DMS 273 treated with DMSO at 0.1 percent for 48 hours (cell line): ENCODE measurements around the gene EEF1A2.
A peak's percentile ranks its signal among the peaks of the same experiment; 100 is the strongest.
"Not testable (repeated sequence)": the region's sequence is repeated elsewhere in the genome, so short reads cannot be mapped to it uniquely, and the experiment has no call there.

Source experiments
- DNase-seq: peaks from one replicate; lab custom pipeline; 2025; lab: John Stamatoyannopoulos, UW

Gene EEF1A2

GRCh38 chr20:63520504-63520933, 21.6 kb upstream of the EEF1A2 start, which contains the start of gene PPDPF:
Gene PPDPF, plus strand, starts transcription at chr20:63520765. Its CDS starts 544 bp downstream, at chr20:63521309.
- no peak for DNase-seq

GRCh38 chr20:63519668-63520503, 21.0 kb upstream of the EEF1A2 start:
- DNase-seq = no peak

GRCh38 chr20:63518946-63519667, 20.2 kb upstream of the EEF1A2 start:
- no peak for DNase-seq

DNA sequence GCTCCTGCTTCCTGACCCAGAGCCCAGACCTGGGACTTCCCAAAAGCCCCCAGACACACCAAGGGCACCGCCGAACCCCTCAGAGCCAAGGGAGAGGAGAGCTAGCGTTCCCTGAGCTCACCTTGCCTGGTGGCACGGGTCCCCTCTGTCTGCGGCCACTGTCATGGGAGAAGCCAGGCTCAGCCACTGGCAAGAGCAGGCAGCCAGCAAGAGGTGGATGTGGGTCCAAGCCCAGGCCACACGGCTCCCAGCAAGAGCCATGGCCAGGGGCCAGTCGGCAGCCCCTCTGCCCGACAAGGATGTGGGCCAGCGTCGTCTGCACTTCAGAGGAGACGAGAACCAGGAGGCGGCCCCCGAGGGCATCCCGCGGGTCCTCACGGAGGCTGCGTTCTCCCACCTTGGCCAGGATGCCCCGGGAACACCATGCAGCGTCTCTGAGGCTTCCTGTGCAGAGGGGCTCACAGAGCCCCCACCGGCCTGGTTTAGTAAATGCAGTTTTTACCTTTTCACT, 19.5 kb upstream of the EEF1A2 start:
- no peak for DNase-seq

DNA sequence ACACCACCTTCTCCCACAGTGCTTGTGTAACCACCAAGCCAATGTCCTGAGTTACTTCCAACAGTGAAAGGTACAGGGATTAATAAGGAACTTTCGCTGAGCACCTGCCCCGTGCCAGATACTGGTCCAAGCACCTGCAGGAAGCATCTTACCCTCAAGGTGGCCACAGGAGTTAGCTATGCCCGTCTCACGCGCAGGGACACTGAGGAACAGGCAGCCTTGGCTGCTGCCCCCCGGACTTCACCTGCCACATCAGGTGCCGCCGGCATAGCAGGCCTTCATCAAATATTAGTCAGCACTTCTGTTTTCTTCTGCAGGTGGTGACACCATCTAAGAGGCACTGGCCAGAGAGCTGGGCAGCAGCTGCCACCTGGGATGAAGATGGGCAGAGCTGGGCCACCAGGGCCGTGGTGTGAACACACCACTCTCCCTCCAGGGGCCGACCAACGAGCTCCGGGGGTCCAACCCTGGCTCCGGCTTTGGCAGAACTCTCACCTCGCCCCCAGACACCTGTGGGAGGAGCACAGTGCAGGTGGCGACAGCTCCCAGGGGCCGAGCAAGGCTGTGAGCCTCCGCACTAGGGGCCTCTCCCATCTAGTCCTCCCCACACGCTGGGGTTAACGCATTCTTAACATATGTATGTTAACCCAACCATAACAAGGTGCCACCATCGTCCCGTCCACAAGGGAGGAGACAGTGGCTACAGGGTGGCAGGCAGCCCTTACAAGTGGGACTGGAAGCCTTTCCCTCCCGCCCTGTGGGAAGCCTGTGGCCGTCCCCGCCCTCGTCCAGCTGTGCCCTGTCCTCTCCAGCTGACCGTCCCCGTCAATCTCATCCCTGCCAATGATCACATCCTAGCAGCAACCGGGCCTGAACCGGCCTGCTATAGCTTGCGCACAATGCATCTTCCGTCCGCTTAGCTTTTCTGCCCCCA, 18.8 kb upstream of the EEF1A2 start:
- DNase-seq = no peak

GRCh38 chr20:63514520-63514919, 15.6 kb upstream of the EEF1A2 start:
- not testable (repeated sequence) for DNase-seq

DNA sequence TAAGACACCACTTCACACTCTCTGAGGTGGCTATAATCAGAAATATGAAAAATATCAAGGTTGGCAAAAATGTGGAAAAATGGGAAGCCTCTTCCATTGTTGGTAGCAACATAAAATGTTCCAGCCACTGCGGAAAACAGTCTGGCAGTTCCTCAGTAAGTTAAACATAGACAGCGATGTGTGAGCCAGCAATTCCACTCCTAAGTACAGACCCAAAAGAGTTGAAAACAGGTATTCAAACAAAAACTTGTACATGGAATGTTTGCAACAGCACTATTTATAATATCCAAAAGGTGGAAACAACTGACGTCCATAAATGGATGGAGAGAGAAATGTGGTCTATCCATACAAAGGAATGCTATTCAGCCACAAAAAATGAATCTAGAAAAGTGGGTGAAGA, 14.3 kb upstream of the EEF1A2 start:
- no peak for DNase-seq

DNA sequence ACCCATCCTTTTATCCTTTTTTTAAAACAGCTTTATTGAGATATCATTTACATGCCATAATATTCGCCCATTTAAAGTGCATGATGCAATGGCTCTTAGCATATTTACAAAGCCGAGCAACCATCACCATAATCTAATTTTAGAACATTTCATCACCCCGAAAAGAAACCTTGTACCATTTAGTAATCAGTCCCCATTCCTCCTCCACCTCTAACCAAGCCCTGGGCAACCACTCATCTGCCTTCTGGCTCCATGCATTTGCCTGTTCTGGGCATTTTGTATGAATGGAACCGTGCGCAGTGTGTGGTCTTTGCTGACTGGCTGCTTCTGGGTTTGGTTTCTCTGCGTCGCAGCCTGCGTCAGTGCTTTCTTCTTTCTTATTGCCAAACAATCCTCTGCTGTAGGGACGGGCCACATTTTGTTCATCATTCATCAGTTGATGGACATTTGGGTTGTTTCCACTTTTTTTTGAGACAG, 10.2 kb upstream of the EEF1A2 start:
- no peak for DNase-seq

- no peak for DNase-seq
Observed at GRCh38 chr20:63508072-63508768, 9.3 kb upstream of the EEF1A2 start.

DNA sequence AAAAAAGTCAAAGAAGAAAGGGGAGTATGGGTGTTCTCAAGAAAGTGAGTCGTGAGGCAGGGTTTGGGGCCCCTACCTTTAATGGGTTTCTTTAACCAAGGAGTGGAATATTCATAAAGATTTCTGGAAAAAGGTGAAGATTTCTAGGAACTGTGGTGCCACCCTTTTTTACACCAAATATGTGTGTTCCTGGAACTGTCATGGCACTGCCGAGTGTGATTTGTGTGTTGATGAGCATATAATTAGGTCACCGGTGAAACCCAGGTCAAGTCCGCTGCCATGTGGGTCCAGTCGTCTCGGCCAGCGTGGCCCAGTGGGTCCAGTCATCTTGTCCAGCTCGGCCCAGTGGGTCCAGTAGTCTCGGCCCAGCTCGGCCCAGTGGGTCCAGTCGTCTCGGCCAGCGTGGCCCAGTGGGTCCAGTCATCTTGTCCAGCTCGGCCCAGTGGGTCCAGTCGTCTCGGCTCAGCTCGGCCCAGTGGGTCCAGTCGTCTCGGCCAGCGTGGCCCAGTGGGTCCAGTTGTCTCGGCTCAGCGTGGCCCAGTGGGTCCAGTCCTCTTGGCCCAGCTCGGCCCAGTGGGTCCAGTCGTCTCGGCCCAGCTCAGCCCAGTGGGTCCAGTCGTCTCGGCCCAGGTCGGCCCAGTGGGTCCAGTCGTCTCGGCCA, 8.3 kb upstream of the EEF1A2 start:
- DNase-seq = no peak

DNA sequence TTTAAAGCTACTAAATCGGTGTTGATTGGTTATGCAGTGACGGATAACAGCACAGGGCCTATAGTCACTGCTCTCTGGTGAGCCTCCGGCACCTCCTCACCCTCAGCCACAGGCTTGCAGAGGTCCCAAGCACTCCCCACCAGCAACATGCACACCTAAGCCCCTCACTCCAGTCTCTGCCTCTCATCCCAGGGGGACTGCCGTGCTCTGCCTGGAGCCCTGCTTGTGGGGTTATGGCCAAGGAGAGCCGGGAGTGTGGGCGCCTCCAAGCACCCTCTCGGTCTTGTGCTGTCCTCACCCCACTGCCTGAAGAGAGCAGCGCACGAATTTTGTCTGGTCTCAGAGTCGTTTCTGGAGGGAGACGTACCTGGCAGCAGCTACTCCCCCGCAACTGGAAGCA, 6.8 kb upstream of the EEF1A2 start:
- no peak for DNase-seq

GRCh38 chr20:63505281-63505680, 6.4 kb upstream of the EEF1A2 start:
- no peak for DNase-seq

GRCh38 chr20:63504642-63505041, 5.8 kb upstream of the EEF1A2 start:
- no peak for DNase-seq

DNA sequence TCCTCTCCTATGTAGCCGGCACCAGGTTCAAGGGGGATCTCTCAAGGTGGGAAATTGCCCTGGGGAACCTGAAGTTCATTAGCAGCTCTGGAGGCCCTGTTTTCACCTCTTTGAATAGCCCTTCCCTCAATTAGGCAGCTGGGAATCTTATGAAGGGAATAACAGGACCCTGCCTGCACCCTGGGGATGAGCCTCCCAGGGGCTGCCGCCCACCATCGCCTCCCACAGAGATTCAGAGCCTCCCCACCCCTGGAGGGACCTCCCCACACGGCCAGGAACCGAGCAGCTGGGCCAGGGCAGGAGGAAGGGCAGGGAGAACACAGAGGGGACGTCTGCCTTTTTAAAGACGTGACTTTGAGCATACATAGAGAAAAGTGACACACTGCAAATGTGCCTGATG, 4.6 kb upstream of the EEF1A2 start:
- no peak for DNase-seq

DNA sequence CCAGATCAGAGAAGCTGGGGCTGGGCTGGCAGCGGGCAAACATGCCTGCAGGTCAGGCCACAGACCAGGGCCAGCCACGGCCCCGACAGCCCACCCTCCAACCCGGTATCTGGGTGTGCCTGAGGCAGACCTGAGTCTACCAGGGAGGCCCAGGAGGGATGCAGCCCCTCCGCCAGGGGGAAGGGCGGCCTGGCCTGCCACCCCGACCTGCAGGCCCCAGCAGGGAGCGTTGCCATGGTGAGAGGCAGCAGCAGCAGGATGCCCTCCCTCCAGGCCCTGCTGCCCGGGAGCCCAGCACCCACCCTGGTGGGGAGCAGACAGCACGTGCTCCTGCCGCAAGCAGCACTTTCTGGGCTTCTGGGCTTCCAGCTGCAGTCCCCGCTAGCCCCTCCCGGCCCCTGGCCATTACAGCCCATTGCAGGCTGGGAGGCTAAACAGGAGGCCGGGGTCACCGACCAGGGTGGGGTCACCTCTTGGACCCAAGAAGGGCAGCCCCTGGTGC, 3.8 kb upstream of the EEF1A2 start:
- DNase-seq = no peak

DNA sequence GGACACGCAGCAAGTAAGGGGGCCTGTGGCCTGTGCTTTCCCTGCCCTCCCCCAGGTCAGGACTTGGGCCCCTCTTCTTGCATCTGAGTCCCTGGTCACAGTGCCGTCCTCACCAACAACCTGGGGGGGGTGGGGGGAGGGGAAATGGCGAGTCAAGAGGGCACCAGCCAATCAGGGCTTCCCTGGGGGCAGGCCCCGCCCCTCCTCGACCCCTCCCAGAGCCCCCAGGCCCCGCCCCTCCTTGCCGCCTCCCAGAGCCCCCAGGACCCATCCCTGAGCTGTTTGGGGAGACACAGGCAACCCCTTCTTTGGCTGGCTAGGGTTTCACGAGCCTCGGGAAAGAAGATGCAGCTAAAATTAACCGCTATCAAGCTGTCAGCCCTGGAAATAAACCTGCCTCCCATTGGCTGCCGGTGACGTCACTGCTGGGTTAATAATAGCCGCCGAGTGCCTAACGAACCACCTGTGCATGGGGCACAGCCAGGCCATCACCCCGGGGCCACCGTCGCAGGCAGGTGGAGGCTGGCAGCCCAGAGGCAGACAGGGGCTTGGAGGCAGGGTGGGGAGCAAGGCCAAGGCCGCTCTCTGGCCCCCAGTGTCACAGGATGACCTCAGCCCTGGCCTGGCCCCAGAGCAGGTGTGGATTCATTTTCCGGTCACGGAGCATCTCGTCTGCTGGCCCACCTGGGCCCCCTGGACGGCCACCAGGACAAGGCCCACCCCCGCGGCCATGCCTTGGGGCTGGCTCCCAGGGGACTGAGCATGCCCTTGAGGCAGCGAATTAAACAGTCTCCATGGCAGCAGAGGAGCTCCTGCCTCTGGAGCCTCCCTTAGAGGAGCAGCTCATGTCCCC, 3.2 kb upstream of the EEF1A2 start:
- peak; percentile 34 for DNase-seq

- DNase-seq = no peak
Observed at GRCh38 chr20:63500902-63501817, 2.3 kb upstream of the EEF1A2 start.

DNA sequence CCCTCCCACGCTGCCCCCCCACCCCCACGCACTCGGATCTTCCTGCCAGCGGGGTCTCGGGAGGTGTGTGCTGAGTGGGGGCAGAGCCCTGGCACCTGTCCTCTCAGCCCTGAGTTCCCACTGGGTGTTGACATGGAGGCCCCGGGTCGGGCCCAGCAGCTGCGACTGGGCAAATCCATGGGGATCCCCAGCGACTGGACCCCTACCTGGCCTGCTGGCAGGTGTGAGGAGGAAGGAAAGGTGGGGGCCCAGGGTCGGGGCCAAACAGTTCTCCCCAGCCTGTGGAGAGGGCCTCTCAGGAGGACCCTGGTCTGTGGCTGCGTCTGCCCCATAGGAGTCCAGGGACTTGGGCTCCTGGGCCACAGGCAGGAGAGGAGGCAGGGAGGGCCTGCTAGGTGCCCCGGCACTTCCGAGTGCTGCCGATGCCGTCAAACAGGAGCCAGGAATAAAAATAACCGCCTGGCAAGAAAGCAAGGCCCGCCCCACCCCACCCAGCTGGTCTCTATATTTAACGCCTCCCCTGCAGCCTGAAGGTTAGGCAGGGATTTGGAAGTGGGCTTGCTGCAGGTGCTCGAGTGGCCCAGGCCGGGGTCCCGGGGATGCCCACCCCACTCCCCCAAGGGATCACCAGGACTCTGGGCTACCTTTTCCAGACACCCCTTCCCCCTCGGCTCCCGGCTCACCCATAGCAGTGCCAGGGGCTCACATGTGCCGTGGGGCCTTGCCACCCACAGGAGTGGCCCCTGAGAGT, 1.4 kb upstream of the EEF1A2 start:
- DNase-seq = no peak
